ENCODE data around the gene BMP8A.
"Not testable (repeated sequence)": the region's sequence is repeated elsewhere in the genome, so short reads cannot be mapped to it uniquely, and the experiment has no call there.

BMP8A gene

DNA sequence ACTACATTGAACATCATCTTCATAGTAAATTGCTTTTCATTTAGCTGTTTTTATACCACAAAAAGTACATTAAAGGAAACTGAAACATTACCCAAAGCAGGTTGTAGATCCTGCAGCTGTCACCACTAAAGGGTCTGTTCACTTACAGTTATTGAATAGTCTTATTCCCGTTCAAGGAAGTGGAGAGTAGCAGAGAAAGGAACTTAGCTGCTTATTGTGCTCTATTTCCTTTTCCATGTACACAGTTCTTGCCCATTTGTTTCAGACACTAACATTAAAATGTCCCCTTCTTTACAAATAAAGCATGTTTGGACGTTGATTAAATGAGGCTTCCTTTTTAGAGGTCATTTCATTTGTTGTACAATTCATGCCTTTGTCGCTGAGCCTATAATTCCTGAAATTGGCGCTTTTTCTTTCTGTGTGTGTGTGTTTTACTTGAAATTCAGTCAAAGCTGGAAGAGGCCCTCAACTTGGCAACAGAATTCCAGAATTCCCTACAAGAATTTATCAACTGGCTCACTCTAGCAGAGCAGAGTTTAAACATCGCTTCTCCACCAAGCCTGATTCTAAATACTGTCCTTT lies 44.4 kb upstream of the BMP8A start:
- no peaks in the 10 kb centered on the region for H3F3A ChIP-seq (ENCODE audit: insufficient read depth)
- H3K4me2 ChIP-seq (ENCODE audit: low read depth, low read length, poor library complexity, severe bottlenecking) = no peak overlapping the region
- H3K4me3 ChIP-seq (ENCODE audit: insufficient read depth, low read length, poor library complexity, severe bottlenecking) = no peak overlapping the region
- no peaks in the 10 kb centered on the region for H4K20me1 ChIP-seq (ENCODE audit: low read depth, low read length)
- no peak overlapping the region for H3K27ac ChIP-seq (ENCODE audit: low read depth, low read length)
- no peaks in the 10 kb centered on the region for H3K27me3 ChIP-seq (ENCODE audit: low read length)
- peaks cover 59% of the 10 kb centered on the region for H3K36me3 ChIP-seq (ENCODE audit: low read length)
- H3K9me3 ChIP-seq (ENCODE audit: insufficient read depth, low read length) = no peaks in the 10 kb centered on the region
- H3K9ac ChIP-seq (ENCODE audit: low read length) = no peak overlapping the region
- no peak overlapping the region for H2AFZ ChIP-seq (ENCODE audit: low read depth, low read length, severe bottlenecking)
- no peaks in the 10 kb centered on the region for H3K9me2 ChIP-seq (replicated peaks; ENCODE audit: insufficient read depth, low read length)
- TF ChIP-seq EZH2phosphoT487 (conservative IDR thresholded peaks at IDR 0.05; ENCODE audit: low read length) = no peak
- TF ChIP-seq, protein P1, sequence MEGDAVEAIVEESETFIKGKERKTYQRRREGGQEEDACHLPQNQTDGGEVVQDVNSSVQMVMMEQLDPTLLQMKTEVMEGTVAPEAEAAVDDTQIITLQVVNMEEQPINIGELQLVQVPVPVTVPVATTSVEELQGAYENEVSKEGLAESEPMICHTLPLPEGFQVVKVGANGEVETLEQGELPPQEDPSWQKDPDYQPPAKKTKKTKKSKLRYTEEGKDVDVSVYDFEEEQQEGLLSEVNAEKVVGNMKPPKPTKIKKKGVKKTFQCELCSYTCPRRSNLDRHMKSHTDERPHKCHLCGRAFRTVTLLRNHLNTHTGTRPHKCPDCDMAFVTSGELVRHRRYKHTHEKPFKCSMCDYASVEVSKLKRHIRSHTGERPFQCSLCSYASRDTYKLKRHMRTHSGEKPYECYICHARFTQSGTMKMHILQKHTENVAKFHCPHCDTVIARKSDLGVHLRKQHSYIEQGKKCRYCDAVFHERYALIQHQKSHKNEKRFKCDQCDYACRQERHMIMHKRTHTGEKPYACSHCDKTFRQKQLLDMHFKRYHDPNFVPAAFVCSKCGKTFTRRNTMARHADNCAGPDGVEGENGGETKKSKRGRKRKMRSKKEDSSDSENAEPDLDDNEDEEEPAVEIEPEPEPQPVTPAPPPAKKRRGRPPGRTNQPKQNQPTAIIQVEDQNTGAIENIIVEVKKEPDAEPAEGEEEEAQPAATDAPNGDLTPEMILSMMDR (IDR thresholded peaks at IDR 0.05; ENCODE audit: insufficient read depth, low read length, poor library complexity, severe bottlenecking) = no peak
- H3K79me2 ChIP-seq (ENCODE audit: insufficient read depth, low read length) = no peaks in the 10 kb centered on the region

DNA sequence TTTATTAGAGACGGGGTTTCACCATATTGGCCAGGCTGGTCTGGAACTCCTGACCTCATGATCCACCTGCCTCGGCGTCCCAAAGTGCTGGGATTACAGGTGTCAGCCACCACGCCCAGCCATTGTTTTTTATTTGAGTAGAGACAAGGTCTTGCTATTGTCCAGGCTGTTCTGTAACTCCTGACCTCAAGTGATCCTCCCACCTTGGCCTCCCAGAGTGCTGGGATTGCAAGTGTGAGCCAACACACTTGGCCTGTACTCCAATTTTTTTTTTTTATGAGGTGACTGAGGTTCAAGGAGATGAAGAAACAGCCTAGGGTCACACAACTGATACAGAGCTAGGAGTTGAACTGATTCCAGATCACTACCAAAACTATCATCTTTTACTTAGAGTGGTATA lies 41.4 kb upstream of the BMP8A start:
- H3K9me3 ChIP-seq (ENCODE audit: insufficient read depth, low read length); H3K4me3 ChIP-seq (ENCODE audit: insufficient read depth, low read length, poor library complexity, severe bottlenecking); H3F3A ChIP-seq (ENCODE audit: insufficient read depth); H3K4me2 ChIP-seq (ENCODE audit: low read depth, low read length, poor library complexity, severe bottlenecking); H3K79me2 ChIP-seq (ENCODE audit: insufficient read depth, low read length); H4K20me1 ChIP-seq (ENCODE audit: low read depth, low read length); H3K9me2 ChIP-seq (replicated peaks; ENCODE audit: insufficient read depth, low read length); H3K9ac ChIP-seq (ENCODE audit: low read length); H3K27me3 ChIP-seq (ENCODE audit: low read length); H2AFZ ChIP-seq (ENCODE audit: low read depth, low read length, severe bottlenecking); H3K27ac ChIP-seq (ENCODE audit: low read depth, low read length): not testable (repeated sequence)
- H3K36me3 ChIP-seq (ENCODE audit: low read length) = peaks cover 61% of the 10 kb centered on the region

DNA sequence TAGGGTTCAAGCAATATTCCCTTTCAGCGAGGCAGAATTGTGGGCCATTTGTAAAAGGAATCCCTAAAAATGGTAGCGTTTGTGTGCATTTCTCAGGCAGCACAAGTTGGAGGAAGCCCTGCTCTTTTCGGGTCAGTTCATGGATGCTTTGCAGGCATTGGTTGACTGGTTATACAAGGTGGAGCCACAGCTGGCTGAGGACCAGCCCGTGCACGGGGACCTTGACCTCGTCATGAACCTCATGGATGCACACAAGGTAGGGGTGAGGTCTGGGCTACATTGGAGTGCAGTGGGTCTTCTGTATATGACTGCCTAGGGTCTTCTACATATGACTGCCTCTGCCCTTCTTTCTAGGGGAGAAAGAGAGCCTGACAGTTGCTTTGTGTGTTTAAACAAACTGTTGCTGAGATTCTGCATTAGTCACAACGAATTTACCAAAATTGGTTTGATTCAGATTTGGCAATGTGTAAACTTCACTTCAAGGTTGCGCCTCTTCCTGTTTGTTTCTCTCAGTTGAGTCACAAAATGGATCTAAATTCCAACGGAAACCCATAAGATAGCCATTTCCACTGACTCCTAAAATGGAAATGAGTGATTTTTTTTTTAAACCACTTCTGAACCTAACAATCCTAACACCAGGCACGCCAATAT lies 40.4 kb upstream of the BMP8A start:
- Histone ChIP-seq H3K27me3 (ENCODE audit: low read length) (no peaks in the 10 kb centered on the region), H3K9ac (ENCODE audit: low read length) (no peak overlapping the region), H4K20me1 (ENCODE audit: low read depth, low read length) (no peaks in the 10 kb centered on the region), H3K27ac (ENCODE audit: low read depth, low read length) (no peak overlapping the region), H3K4me2 (ENCODE audit: low read depth, low read length, poor library complexity, severe bottlenecking) (no peak overlapping the region), H3K9me2 (replicated peaks; ENCODE audit: insufficient read depth, low read length) (no peaks in the 10 kb centered on the region), H3K36me3 (ENCODE audit: low read length) (peaks cover 61% of the 10 kb centered on the region), H2AFZ (ENCODE audit: low read depth, low read length, severe bottlenecking) (no peak overlapping the region), H3K79me2 (ENCODE audit: insufficient read depth, low read length) (no peaks in the 10 kb centered on the region), H3K9me3 (ENCODE audit: insufficient read depth, low read length) (no peaks in the 10 kb centered on the region), H3K4me3 (ENCODE audit: insufficient read depth, low read length, poor library complexity, severe bottlenecking) (no peak overlapping the region), H3F3A (ENCODE audit: insufficient read depth) (no peaks in the 10 kb centered on the region)
- TF ChIP-seq EZH2phosphoT487 (conservative IDR thresholded peaks at IDR 0.05; ENCODE audit: low read length) = no peak
- TF ChIP-seq, protein P1 (IDR thresholded peaks at IDR 0.05; ENCODE audit: insufficient read depth, low read length, poor library complexity, severe bottlenecking) = no peak

GRCh38 chr1:39452081-39452480 lies 39.4 kb upstream of the BMP8A start:
- H3K27me3 ChIP-seq (ENCODE audit: low read length) = no peaks in the 10 kb centered on the region
- H4K20me1 ChIP-seq (ENCODE audit: low read depth, low read length) = no peaks in the 10 kb centered on the region
- no peak for TF ChIP-seq EZH2phosphoT487 (conservative IDR thresholded peaks at IDR 0.05; ENCODE audit: low read length)
- TF ChIP-seq, protein P1 (IDR thresholded peaks at IDR 0.05; ENCODE audit: insufficient read depth, low read length, poor library complexity, severe bottlenecking) = no peak
- no peaks in the 10 kb centered on the region for H3F3A ChIP-seq (ENCODE audit: insufficient read depth)
- no peak overlapping the region for H2AFZ ChIP-seq (ENCODE audit: low read depth, low read length, severe bottlenecking)
- no peak overlapping the region for H3K4me2 ChIP-seq (ENCODE audit: low read depth, low read length, poor library complexity, severe bottlenecking)
- no peaks in the 10 kb centered on the region for H3K9me2 ChIP-seq (replicated peaks; ENCODE audit: insufficient read depth, low read length)
- H3K79me2 ChIP-seq (ENCODE audit: insufficient read depth, low read length) = no peaks in the 10 kb centered on the region
- H3K27ac ChIP-seq (ENCODE audit: low read depth, low read length) = no peak overlapping the region
- no peak overlapping the region for H3K9ac ChIP-seq (ENCODE audit: low read length)
- peaks cover 58% of the 10 kb centered on the region for H3K36me3 ChIP-seq (ENCODE audit: low read length)
- H3K9me3 ChIP-seq (ENCODE audit: insufficient read depth, low read length) = no peaks in the 10 kb centered on the region
- H3K4me3 ChIP-seq (ENCODE audit: insufficient read depth, low read length, poor library complexity, severe bottlenecking) = no peak overlapping the region
